OCI-LY3 (cell line): Measurements from ENCODE around the gene SYTL1.

Experiments used
- EZH2phosphoT487 ChIP-seq: fragments of 200-600 bp; shearing (Covaris generic); IDR thresholded peaks from 2 replicates; pipeline ENCODE4 v1.6.1; 2018; ENCODE audit warnings: antibody characterized with exemption, mixed run types, low read depth
- TF ChIP-seq, protein P1 (sequence below): fragments of 200-600, 300-600 bp; sonication (generic); IDR thresholded peaks from 2 replicates; pipeline ENCODE4 v1.5.1; 2014; ENCODE audit warnings: antibody characterized with exemption, low read length, low read depth

DNA sequence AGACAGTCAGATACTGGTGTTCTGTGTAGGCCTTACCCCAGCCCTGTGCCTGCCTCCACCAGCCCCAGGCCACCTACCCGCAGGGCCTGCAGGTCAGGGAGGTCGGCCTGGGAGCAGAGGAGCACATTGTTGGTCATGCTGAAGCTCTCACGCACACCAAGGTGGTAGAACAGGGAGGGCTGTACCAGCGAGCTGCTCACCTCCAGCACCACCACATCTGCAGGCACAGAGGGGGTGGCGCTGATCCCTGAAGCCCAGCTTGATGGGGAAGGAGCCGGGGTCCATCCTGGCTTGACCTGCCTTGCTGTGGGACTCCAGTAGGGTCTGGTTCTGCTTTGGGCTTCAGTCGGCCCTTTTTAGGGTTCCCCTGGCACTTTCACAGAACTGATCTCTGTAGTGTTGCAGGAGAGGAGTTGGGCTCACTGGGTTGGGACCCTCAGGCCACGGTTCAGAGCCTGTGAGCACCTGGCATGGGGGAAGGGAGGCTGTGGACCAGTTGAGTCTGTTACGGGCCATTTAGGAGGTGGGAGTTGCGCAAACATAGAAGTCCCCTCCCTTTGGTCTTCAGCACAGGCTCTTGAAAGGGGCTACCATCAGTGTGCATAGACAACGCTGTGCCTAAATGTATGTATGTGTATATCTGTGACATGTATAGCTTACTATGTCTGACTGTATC is 23.0 kb downstream of the SYTL1 start:
- TF ChIP-seq, protein P1, sequence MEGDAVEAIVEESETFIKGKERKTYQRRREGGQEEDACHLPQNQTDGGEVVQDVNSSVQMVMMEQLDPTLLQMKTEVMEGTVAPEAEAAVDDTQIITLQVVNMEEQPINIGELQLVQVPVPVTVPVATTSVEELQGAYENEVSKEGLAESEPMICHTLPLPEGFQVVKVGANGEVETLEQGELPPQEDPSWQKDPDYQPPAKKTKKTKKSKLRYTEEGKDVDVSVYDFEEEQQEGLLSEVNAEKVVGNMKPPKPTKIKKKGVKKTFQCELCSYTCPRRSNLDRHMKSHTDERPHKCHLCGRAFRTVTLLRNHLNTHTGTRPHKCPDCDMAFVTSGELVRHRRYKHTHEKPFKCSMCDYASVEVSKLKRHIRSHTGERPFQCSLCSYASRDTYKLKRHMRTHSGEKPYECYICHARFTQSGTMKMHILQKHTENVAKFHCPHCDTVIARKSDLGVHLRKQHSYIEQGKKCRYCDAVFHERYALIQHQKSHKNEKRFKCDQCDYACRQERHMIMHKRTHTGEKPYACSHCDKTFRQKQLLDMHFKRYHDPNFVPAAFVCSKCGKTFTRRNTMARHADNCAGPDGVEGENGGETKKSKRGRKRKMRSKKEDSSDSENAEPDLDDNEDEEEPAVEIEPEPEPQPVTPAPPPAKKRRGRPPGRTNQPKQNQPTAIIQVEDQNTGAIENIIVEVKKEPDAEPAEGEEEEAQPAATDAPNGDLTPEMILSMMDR = no peak
- no peak for TF ChIP-seq EZH2phosphoT487
